Measurements from ENCODE around the gene LTN1.
"Not testable (repeated sequence)": the region's sequence is repeated elsewhere in the genome, so short reads cannot be mapped to it uniquely, and the experiment has no call there.

LTN1 gene

GRCh38 chr21:28992526-28993292 lies at the start of gene LTN1:
Gene LTN1, minus strand, starts transcription at chr21:28992877. Its CDS starts 72 bp downstream, at chr21:28992805.
- peak; percentile 98 for DNase-seq

GRCh38 chr21:29034678-29035077 lies 42.0 kb upstream of the LTN1 start:
- DNase-seq, result no peak

GRCh38 chr21:29033871-29034270 lies 41.2 kb upstream of the LTN1 start:
- DNase-seq, result no peak

GRCh38 chr21:29033301-29033700 lies 40.6 kb upstream of the LTN1 start:
- DNase-seq, result no peak

GRCh38 chr21:29030909-29031308 lies 38.2 kb upstream of the LTN1 start:
- no peak for DNase-seq

GRCh38 chr21:29029524-29029923 lies 36.8 kb upstream of the LTN1 start:
- no peak for DNase-seq

GRCh38 chr21:29025328-29025713 lies 32.6 kb upstream of the LTN1 start:
- no peak for DNase-seq

- peak; percentile 91 for DNase-seq
Measured at GRCh38 chr21:29024474-29025327, 32.0 kb upstream of the LTN1 start, which contains the start of gene USP16. Gene USP16, plus strand, starts transcription at chr21:29024668. Its CDS starts 3,246 bp downstream, at chr21:29027914.

GRCh38 chr21:29022166-29022565 lies 29.5 kb upstream of the LTN1 start:
- DNase-seq, result no peak

- DNase-seq, result no peak
Measured at GRCh38 chr21:29018540-29018939, 25.9 kb upstream of the LTN1 start.

- no peak for DNase-seq
Measured at GRCh38 chr21:29017639-29018237, 25.1 kb upstream of the LTN1 start.

GRCh38 chr21:29011236-29011635 lies 18.6 kb upstream of the LTN1 start:
- not testable (repeated sequence) for DNase-seq

GRCh38 chr21:29008367-29008766 lies 15.7 kb upstream of the LTN1 start:
- no peak for DNase-seq

GRCh38 chr21:29007810-29008209 lies 15.1 kb upstream of the LTN1 start:
- no peak for DNase-seq

- no peak for DNase-seq
Measured at GRCh38 chr21:29007135-29007534, 14.5 kb upstream of the LTN1 start.

GRCh38 chr21:29005696-29006095 lies 13.0 kb upstream of the LTN1 start:
- DNase-seq, result no peak

- peak; percentile 98 for DNase-seq
Measured at GRCh38 chr21:29002442-29003144, 9.9 kb upstream of the LTN1 start.

GRCh38 chr21:28993293-28993629 lies 584 bp upstream of the LTN1 start:
- DNase-seq, result no peak

GRCh38 chr21:28991861-28992525 lies 684 bp downstream of the LTN1 start:
- DNase-seq, result no peak

GRCh38 chr21:28988146-28988545 lies 4.5 kb downstream of the LTN1 start:
- not testable (repeated sequence) for DNase-seq

GRCh38 chr21:28986677-28987076 lies 6.0 kb downstream of the LTN1 start:
- DNase-seq, result no peak

GRCh38 chr21:28982637-28983036 lies 10.0 kb downstream of the LTN1 start:
- DNase-seq, result no peak

Data from NCI-H2107 (cell line).